Measurements from ENCODE around the gene ST8SIA2.

DNA sequence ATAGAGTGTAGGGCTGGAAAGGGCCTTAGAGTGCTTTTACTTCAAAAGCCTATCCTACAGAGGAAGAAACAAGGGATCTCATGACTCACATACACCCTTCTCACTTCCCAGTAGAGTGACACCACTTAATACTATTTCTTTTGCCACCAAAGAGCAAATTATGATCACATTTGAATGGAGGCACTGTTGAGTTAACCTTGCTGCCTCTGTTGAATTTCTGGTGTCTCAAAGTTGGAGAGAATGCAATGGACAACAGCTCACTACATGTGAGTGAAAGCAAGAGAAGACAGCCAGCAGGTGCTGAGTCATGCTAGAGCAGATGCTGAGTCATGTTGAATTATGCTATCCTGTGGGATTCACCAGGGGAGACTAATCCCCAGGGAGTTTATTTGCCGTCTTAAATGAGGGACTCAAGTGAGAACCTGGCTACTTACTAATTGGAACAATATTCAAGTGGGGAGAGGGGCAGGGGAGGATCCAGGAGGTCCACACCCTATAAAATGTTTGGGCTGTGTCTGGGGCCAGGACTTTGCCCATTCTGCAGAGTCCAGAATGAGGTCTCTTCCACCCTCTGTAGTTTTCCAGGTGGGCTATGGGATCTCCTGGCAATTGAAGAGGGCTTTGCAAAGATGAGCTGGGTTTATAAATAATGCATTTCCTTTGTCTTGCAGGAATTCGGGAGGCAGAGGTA lies 35.8 kb downstream of the ST8SIA2 start:
- TF ChIP-seq, protein P1, sequence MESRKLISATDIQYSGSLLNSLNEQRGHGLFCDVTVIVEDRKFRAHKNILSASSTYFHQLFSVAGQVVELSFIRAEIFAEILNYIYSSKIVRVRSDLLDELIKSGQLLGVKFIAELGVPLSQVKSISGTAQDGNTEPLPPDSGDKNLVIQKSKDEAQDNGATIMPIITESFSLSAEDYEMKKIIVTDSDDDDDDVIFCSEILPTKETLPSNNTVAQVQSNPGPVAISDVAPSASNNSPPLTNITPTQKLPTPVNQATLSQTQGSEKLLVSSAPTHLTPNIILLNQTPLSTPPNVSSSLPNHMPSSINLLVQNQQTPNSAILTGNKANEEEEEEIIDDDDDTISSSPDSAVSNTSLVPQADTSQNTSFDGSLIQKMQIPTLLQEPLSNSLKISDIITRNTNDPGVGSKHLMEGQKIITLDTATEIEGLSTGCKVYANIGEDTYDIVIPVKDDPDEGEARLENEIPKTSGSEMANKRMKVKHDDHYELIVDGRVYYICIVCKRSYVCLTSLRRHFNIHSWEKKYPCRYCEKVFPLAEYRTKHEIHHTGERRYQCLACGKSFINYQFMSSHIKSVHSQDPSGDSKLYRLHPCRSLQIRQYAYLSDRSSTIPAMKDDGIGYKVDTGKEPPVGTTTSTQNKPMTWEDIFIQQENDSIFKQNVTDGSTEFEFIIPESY (IDR thresholded peaks at IDR 0.05) = no peak
- TF ChIP-seq, protein P2, sequence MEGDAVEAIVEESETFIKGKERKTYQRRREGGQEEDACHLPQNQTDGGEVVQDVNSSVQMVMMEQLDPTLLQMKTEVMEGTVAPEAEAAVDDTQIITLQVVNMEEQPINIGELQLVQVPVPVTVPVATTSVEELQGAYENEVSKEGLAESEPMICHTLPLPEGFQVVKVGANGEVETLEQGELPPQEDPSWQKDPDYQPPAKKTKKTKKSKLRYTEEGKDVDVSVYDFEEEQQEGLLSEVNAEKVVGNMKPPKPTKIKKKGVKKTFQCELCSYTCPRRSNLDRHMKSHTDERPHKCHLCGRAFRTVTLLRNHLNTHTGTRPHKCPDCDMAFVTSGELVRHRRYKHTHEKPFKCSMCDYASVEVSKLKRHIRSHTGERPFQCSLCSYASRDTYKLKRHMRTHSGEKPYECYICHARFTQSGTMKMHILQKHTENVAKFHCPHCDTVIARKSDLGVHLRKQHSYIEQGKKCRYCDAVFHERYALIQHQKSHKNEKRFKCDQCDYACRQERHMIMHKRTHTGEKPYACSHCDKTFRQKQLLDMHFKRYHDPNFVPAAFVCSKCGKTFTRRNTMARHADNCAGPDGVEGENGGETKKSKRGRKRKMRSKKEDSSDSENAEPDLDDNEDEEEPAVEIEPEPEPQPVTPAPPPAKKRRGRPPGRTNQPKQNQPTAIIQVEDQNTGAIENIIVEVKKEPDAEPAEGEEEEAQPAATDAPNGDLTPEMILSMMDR (IDR thresholded peaks at IDR 0.05; ENCODE audit: low read depth, low read length, missing input control) = no peak
- TF ChIP-seq SP1 (IDR thresholded peaks at IDR 0.05) = no peak
